HepG2 (cell line): ENCODE measurements around the gene TJP3. TPM values are rescaled to one million over a fixed set of nuclear protein-coding genes. Genes with fewer than 3 reads are reported as not detected.
A peak's percentile ranks its signal among the peaks of the same experiment; 100 is the strongest.

Experiments used
- FOXK1 ChIP-seq: sonication (generic); formaldehyde crosslinking; IDR thresholded peaks from 2 replicates; pipeline ENCODE4 v1.4.0; 2020; ENCODE audit warnings: low read depth, missing genetic modification reagents, borderline replicate concordance
- HOXA5 ChIP-seq: sonication (generic); formaldehyde crosslinking; IDR thresholded peaks from 2 replicates; pipeline ENCODE4 v1.4.0; 2020; ENCODE audit warnings: missing genetic modification reagents
- MAFK ChIP-seq, 2 experiments: IDR thresholded peaks in 1 of 2; conservative IDR thresholded peaks in 1 of 2; 2 replicates each; pipeline ENCODE4 v1.6.1; 2011; ENCODE audit warnings: improper control_type of control experiment in 2 of 2, low read length in 2 of 2
- NCOR1 ChIP-seq: fragments of 200-600 bp; sonication (generic); IDR thresholded peaks from 2 replicates; pipeline ENCODE4 v1.7.0; 2017; ENCODE audit warnings: antibody characterized with exemption, low read length, borderline replicate concordance
- NKX3-1 ChIP-seq: sonication (generic); formaldehyde crosslinking; IDR thresholded peaks from 2 replicates; pipeline ENCODE4 v1.5.0; 2020; ENCODE audit warnings: missing genetic modification reagents
- SAP130 ChIP-seq: IDR thresholded peaks from 2 replicates; pipeline ENCODE4 v1.6.1; 2016; ENCODE audit warnings: low read depth
- SNRNP70 ChIP-seq: fragments of 200-400 bp; formaldehyde crosslinking; IDR thresholded peaks from 2 replicates; pipeline ENCODE4 v1.6.1; 2017; ENCODE audit warnings: mild to moderate bottlenecking, low read depth, low read length, moderate library complexity
- ZBTB14 ChIP-seq: sonication (generic); formaldehyde crosslinking; IDR thresholded peaks from 2 replicates; pipeline ENCODE4 v1.4.0; 2020; ENCODE audit warnings: missing genetic modification reagents
- ZBTB21 ChIP-seq: sonication (generic); formaldehyde crosslinking; IDR thresholded peaks from 2 replicates; pipeline ENCODE4 v1.4.0; 2020; ENCODE audit warnings: missing genetic modification reagents
- ZNF232 ChIP-seq: sonication (generic); formaldehyde crosslinking; IDR thresholded peaks from 2 replicates; pipeline ENCODE4 v1.4.0; 2020; ENCODE audit warnings: missing genetic modification reagents, borderline replicate concordance
- ZNF329 ChIP-seq: sonication (generic); formaldehyde crosslinking; IDR thresholded peaks from 2 replicates; pipeline ENCODE4 v1.9.0; 2021; ENCODE audit warnings: low read depth, mild to moderate bottlenecking, missing genetic modification reagents
- ZNF33B ChIP-seq: sonication (generic); formaldehyde crosslinking; IDR thresholded peaks from 2 replicates; pipeline ENCODE4 v1.5.1; 2020; ENCODE audit warnings: mild to moderate bottlenecking, missing genetic modification reagents
- ZNF564 ChIP-seq: sonication (generic); formaldehyde crosslinking; IDR thresholded peaks from 2 replicates; pipeline ENCODE4 v1.8.1; 2023; ENCODE audit warnings: mild to moderate bottlenecking, missing genetic modification reagents
- ZNF567 ChIP-seq: sonication (generic); formaldehyde crosslinking; IDR thresholded peaks from 2 replicates; pipeline ENCODE4 v1.8.1; 2023; ENCODE audit warnings: mild to moderate bottlenecking, missing genetic modification reagents, borderline replicate concordance
- ZNF780A ChIP-seq: sonication (generic); formaldehyde crosslinking; IDR thresholded peaks from 2 replicates; pipeline ENCODE4 v1.8.0; 2022; ENCODE audit warnings: mild to moderate bottlenecking, missing genetic modification reagents, moderate library complexity
- polyA plus RNA-seq, 8 experiments: library from polyadenylated mRNA; depleted of rRNA in 3 of 8; stranded (reverse) in 7 of 8; unstranded in 1 of 8; fragments of >200 nt; fragmentation: Illumina TruSeq in 4 of 8; extraction: Trizol in 4 of 8; gene quantifications; 2 replicates each; pipeline versions ENCODE4 v1.2.1 to v1.2.3, GENCODE V29; 2011 to 2016; ENCODE audit warnings: low read depth in 4 of 8, missing spikeins in 1 of 8, mixed read lengths in 1 of 8; ENCODE audit not compliant: insufficient read depth in 1 of 8
- total RNA-seq, 5 experiments: library from RNA; depleted of rRNA; stranded (reverse); fragments of >200 nt; fragmentation: Illumina TruSeq; extraction: Trizol; gene quantifications; 2 replicates each; pipeline ENCODE4 v1.2.3, GENCODE V29; 2016; ENCODE audit warnings: low read depth in 1 of 5
- TF ChIP-seq, protein P1 (sequence below): sonication (generic); formaldehyde crosslinking; IDR thresholded peaks from 2 replicates; pipeline ENCODE4 v1.4.0; 2020; ENCODE audit warnings: mild to moderate bottlenecking, missing genetic modification reagents
- TF ChIP-seq, protein P2 (sequence below): sonication (generic); formaldehyde crosslinking; IDR thresholded peaks from 2 replicates; pipeline ENCODE4 v1.4.0; 2020; ENCODE audit warnings: missing genetic modification reagents, borderline replicate concordance
- TF ChIP-seq, protein P3 (sequence below): sonication (generic); formaldehyde crosslinking; IDR thresholded peaks from 2 replicates; pipeline ENCODE4 v1.5.0; 2020; ENCODE audit warnings: mild to moderate bottlenecking, missing genetic modification reagents

Gene TJP3
- total and polyA plus RNA-seq, 2 of the 13 experiments (the other 11 are each of a cell fraction or from before 2014, with no cell fraction given) = 2.3 to 21.5 TPM

GRCh38 chr19:3762501-3763459 is 54.6 kb downstream of the TJP3 start, which contains the start of gene MRPL54 (continued):
- TF ChIP-seq ZNF232 (CRISPR knock-in tag) (no peak), ZNF33B (CRISPR knock-in tag) (0 out of 2 replicates have a peak, but pooled peaks have one; percentile 40), ZBTB21 (CRISPR knock-in tag) (peak; percentile 88), NKX3-1 (CRISPR knock-in tag) (no peak), ZNF567 (CRISPR knock-in tag) (0 out of 2 replicates have a peak, but pooled peaks have one; percentile 21), ZBTB14 (CRISPR knock-in tag) (no peak), MAFK (conservative IDR thresholded peaks at IDR 0.05 in 1 of 2, IDR thresholded peaks at IDR 0.05 in 1 of 2; ENCODE audit: low read length in 2 of 2) (0 out of 4 replicates have a peak, but pooled peaks of 1 of the 2 experiments have one; percentile 0), NCOR1 (no peak; the same call in 1 of the 2 replicates), ZNF329 (CRISPR knock-in tag) (peak; percentile 100), ZNF564 (CRISPR knock-in tag) (no peak), HOXA5 (CRISPR knock-in tag) (peak; percentile 12; the same call in 1 of the 2 replicates), FOXK1 (CRISPR knock-in tag) (0 out of 2 replicates have a peak, but pooled peaks have one; percentile 30), SAP130 (CRISPR knock-in tag) (peak; percentile 87), SNRNP70 (no peak), ZNF780A (CRISPR knock-in tag) (no peak)
- TF ChIP-seq, protein P1, sequence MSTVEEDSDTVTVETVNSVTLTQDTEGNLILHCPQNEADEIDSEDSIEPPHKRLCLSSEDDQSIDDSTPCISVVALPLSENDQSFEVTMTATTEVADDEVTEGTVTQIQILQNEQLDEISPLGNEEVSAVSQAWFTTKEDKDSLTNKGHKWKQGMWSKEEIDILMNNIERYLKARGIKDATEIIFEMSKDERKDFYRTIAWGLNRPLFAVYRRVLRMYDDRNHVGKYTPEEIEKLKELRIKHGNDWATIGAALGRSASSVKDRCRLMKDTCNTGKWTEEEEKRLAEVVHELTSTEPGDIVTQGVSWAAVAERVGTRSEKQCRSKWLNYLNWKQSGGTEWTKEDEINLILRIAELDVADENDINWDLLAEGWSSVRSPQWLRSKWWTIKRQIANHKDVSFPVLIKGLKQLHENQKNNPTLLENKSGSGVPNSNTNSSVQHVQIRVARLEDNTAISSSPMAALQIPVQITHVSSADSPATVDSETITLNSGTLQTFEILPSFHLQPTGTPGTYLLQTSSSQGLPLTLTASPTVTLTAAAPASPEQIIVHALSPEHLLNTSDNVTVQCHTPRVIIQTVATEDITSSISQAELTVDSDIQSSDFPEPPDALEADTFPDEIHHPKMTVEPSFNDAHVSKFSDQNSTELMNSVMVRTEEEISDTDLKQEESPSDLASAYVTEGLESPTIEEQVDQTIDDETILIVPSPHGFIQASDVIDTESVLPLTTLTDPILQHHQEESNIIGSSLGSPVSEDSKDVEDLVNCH (CRISPR knock-in tag) = no peak
- TF ChIP-seq, protein P2, sequence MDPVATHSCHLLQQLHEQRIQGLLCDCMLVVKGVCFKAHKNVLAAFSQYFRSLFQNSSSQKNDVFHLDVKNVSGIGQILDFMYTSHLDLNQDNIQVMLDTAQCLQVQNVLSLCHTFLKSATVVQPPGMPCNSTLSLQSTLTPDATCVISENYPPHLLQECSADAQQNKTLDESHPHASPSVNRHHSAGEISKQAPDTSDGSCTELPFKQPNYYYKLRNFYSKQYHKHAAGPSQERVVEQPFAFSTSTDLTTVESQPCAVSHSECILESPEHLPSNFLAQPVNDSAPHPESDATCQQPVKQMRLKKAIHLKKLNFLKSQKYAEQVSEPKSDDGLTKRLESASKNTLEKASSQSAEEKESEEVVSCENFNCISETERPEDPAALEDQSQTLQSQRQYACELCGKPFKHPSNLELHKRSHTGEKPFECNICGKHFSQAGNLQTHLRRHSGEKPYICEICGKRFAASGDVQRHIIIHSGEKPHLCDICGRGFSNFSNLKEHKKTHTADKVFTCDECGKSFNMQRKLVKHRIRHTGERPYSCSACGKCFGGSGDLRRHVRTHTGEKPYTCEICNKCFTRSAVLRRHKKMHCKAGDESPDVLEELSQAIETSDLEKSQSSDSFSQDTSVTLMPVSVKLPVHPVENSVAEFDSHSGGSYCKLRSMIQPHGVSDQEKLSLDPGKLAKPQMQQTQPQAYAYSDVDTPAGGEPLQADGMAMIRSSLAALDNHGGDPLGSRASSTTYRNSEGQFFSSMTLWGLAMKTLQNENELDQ (CRISPR knock-in tag) = no peak
- TF ChIP-seq, protein P3, sequence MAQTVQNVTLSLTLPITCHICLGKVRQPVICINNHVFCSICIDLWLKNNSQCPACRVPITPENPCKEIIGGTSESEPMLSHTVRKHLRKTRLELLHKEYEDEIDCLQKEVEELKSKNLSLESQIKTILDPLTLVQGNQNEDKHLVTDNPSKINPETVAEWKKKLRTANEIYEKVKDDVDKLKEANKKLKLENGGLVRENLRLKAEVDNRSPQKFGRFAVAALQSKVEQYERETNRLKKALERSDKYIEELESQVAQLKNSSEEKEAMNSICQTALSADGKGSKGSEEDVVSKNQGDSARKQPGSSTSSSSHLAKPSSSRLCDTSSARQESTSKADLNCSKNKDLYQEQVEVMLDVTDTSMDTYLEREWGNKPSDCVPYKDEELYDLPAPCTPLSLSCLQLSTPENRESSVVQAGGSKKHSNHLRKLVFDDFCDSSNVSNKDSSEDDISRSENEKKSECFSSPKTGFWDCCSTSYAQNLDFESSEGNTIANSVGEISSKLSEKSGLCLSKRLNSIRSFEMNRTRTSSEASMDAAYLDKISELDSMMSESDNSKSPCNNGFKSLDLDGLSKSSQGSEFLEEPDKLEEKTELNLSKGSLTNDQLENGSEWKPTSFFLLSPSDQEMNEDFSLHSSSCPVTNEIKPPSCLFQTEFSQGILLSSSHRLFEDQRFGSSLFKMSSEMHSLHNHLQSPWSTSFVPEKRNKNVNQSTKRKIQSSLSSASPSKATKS (CRISPR knock-in tag) = no peak
